ENCODE measurements around the gene CD177.
"Not testable (repeated sequence)": the region's sequence is repeated elsewhere in the genome, so short reads cannot be mapped to it uniquely, and the experiment has no call there.

GRCh38 chr19:43391552-43391935 lies 38.1 kb downstream of the CD177 start:
- TF ChIP-seq CTCF (conservative IDR thresholded peaks at IDR 0.05); ZFX (IDR thresholded peaks at IDR 0.05): not testable (repeated sequence)

Measured in C4-2B (cell line).